ENCODE results near the gene OPCML.

DNA sequence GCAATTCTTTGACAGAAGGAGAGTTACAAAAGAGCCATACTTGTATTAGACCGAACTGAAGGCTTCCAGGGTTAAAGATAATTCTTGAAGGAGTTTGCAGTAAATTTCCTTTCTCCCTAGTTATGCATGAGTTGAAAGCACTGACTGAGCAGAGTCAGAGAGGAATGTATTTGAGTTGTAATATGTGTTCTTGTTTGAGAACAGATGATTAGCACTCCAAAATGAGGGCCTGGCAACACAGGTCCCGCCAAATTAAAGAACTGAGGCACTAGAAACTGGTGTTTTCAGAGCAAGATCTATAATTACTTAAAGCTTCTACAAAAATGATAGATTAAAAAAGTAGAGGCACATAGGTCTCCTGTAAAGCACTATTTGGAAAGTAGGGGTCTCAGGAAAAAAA lies 970.4 kb downstream of the OPCML start:
- TF ChIP-seq, protein P1, sequence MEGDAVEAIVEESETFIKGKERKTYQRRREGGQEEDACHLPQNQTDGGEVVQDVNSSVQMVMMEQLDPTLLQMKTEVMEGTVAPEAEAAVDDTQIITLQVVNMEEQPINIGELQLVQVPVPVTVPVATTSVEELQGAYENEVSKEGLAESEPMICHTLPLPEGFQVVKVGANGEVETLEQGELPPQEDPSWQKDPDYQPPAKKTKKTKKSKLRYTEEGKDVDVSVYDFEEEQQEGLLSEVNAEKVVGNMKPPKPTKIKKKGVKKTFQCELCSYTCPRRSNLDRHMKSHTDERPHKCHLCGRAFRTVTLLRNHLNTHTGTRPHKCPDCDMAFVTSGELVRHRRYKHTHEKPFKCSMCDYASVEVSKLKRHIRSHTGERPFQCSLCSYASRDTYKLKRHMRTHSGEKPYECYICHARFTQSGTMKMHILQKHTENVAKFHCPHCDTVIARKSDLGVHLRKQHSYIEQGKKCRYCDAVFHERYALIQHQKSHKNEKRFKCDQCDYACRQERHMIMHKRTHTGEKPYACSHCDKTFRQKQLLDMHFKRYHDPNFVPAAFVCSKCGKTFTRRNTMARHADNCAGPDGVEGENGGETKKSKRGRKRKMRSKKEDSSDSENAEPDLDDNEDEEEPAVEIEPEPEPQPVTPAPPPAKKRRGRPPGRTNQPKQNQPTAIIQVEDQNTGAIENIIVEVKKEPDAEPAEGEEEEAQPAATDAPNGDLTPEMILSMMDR (IDR thresholded peaks at IDR 0.05), result no peak
- TF ChIP-seq POLR2A (IDR thresholded peaks at IDR 0.05) (no peak), POLR2AphosphoS5 (IDR thresholded peaks at IDR 0.05) (no peak), EP300 (IDR thresholded peaks at IDR 0.05) (no peak)

Data from suprapubic skin (tissue), 4 donors.